Fibroblast of lung (primary cell): ENCODE measurements around the gene TREH.

ENCODE experiments used
- CTCF ChIP-seq, 2 donors: IDR thresholded peaks in 1 of 2; conservative IDR thresholded peaks in 1 of 2; 1 replicate in 1 of 2; 2 replicates in 1 of 2; pipeline ENCODE4 v1.5.1; 2011 to 2012; ENCODE audit warnings: low read length in 2 of 2, control low read depth in 1 of 2, inconsistent platforms in 1 of 2, low read depth in 1 of 2, mild to moderate bottlenecking in 1 of 2
- EZH2 ChIP-seq: IDR thresholded peaks from 2 replicates; pipeline ENCODE4 v1.5.1; 2012; ENCODE audit warnings: low read length, control low read depth, mild to moderate bottlenecking; ENCODE audit errors: missing control alignments

GRCh38 chr11:118635237-118635591, 44.2 kb downstream of the TREH start:
- TF ChIP-seq CTCF (conservative IDR thresholded peaks at IDR 0.05 in 1 of 2, IDR thresholded peaks at IDR 0.05 in 1 of 2; ENCODE audit: low read depth in 1 of 2, low read length in 2 of 2) = no peak
- TF ChIP-seq EZH2 = no peak
